Stimulated activated CD8-positive, alpha-beta memory T cell treated with anti-CD3 and anti-CD28 coated beads, Interleukin-4, amount 100 ng/mL, for 1 hour (primary cell): ENCODE measurements around the gene MAD1L1.

Experiments used
- DNase-seq, 2 donors: peaks; one replicate each; pipeline ENCODE4 v3.0.0-alpha.2; 2020; ENCODE audit warnings: low read depth in 2 of 2, low spot score in 1 of 2

The MAD1L1 gene

DNA sequence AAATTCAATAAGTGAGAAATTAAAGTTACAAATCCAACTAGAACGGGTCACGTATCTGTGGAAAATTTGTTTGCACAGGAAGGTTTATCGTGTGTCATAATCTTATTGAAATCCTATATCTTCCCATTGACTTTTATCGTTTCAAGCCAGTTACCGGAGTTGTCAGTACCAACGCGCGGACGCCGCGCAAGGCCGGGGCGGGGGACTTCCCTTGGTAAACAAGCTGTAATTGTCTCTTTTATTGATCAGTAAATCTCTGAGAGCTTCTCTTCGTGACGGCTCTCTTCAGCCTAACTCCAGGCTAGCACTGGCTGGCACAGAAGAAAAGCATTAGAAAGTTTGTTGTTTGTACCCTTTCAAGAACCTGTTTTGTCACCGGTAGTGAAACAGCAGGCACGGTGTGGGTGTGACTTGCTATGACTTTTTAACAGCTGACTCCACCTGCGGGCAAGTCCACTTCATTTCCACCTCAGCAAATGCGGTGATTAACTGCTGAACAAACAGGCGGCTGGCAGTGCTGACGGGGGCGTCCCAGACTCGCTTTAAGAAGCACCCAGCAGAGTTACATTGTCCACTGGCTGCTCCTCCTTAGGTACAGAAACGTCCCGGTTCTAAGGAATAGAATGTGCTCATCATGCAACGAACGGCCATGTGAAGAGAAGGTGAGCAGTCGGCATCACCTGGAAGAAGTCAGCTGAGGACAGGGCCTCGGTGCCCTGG is 215.8 kb downstream of the MAD1L1 start:
- DNase-seq, result no peak

DNA sequence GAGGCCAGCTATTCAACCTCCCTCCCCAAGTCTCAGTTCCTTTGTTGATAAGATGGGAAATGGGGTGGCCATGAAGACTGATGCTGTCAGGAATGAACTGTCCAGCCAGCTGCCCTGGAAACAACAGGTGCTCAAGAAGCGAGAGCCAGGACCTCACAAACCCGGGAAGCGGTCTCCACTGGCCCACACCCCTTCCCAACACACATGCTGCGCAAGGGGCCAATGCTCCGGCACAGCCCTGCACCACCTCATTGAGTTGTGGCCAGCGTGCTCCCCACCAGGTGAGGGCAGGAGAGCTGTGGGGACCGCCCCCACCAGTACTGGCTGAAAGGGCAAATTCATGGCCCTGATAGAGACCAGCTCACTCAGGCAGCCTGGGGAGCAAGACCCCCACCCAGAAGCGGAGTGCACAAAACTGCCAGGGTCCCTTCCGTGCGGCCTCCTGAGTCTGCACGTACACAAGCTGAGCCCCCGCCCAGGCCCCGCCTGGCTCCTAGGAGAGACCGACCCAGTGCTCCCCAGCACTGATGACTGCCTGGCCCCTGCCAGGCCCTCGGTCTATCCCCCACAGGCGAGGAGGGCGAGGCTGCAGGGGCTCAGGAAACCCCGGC is 216.6 kb downstream of the MAD1L1 start:
- DNase-seq, result no peak

DNA sequence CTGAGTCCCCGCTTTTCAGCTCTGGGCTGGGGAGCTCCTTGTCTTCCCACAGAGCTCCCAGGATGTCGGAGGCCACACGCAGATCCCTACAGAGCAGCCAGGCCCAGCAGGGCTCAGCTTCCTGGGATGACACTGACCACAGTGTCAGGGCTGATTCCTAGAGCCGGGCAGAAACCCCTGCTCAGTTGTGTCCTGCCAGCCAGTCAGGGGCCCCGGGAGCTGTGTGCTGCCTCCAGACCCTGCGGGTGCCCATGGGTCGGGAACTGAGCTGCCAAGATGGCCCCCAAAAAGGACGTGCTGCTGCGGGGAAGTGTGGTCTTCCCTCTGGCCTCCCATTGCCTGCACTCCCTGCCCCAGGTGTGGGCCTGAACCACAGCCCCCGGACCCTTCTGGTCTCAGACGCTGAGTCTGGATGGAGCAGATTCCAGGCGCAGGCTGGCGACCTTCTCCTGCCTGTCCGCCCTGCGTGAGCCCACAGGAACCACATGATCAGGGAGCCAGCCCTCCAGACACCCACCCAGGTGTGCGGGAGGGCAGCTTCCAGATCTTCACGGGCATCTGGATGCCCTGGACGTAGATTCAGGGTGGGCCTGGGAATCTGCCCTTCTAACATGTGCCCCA is 217.4 kb downstream of the MAD1L1 start:
- no peak for DNase-seq

DNA sequence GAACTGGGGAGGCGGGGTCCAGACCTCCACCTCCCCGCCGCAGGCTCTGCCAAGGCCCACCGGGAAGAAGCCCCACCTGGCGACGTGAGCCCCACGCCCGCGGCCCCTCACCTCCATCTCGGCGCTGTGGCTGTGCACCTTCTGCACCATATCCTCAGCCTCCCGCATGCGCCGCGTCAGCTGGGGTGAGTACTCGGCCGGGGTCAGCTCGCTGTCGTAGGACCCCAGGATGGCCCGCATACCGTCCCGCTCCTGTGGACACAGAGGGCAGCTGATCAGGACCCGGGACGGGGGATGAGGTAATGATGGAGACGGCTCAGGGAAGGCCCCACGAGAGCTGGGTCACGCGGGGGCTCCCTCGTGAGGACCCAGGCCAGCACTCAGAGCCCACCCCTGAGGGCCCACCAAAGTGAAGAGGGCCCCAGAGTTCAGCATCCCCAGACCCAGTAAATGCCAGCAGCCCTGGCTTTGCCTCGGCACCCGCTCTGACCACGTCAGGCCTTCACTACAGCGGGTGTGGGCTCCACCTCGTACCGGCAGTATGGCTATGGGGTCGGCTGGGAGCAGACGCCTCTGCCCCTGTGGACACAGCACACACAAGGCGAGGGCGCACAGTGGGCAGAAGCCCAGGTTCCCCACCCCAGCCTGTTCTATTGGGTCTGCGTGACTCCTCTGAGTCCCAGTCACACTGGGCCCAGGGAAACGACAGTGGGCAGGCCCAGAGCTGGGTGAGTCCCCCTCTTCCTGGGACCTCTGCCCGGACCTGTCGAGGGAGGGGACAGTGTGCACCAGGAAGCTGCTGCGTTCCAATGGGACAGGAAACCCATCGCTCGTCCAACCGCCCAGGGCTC is 218.1 kb downstream of the MAD1L1 start:
- DNase-seq, result no peak

DNA sequence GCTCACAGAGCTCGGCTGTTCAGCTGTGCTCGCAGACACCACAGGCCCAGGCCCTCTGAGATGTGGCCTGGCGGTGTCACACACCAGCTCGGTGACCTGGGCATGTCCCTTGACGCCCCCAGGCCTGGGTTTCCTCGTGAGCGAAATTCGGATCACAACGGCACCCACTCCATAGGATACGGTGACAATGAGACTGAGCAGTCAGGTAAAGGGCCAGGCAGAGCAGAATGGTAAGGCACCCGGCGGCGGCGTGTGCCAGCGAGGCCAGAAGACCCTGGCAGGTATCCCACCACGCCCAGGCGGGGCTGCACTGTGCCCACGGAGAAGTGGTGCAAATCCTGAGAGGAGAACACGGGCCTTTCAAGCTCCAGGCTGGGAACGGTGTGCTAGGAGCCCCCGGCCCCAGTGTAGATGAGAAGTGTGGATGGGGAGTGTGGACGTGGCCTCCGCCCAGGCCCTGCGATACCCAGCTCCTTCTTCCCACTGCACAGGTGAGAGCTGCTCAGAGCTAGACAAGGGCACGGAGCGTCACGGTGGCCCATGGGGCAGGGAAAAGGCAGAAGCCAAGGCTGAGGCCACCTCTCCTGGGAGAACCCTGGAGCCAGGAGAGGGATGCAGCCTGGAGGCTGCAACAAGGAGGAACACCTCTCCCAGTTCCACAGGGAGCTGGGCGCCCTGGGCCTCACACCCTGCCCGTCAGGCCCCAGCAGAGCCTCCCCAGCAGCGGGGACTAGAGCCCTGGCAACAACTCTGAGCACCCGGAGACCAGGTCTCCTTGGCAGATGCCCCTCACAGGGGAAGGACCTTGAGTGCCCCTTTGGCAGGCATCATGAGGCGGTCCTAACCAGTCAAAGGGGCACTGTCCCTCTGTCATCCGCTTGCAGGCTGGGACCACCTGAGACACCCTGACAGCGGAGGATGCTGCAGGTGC is 219.1 kb downstream of the MAD1L1 start:
- no peak for DNase-seq

DNA sequence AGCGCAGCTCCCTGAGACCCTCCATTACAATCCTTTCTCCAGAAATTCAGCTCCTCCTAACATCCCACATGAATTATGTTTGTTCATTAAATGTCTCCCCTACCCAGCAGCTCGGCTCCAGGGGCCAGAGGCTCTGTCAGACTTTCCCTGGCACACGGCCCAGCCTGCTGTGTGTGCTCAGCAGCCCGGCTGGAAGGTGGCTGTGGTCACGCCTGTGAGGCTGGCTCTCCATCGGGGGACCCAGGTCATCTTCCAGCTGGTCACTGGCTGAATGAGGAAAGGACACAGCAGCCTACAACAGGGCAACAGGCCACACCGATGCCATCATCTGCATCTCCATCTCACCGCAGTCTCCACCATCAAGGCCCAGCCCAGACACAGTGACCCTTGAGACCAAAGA is 219.8 kb downstream of the MAD1L1 start:
- no peak for DNase-seq

DNA sequence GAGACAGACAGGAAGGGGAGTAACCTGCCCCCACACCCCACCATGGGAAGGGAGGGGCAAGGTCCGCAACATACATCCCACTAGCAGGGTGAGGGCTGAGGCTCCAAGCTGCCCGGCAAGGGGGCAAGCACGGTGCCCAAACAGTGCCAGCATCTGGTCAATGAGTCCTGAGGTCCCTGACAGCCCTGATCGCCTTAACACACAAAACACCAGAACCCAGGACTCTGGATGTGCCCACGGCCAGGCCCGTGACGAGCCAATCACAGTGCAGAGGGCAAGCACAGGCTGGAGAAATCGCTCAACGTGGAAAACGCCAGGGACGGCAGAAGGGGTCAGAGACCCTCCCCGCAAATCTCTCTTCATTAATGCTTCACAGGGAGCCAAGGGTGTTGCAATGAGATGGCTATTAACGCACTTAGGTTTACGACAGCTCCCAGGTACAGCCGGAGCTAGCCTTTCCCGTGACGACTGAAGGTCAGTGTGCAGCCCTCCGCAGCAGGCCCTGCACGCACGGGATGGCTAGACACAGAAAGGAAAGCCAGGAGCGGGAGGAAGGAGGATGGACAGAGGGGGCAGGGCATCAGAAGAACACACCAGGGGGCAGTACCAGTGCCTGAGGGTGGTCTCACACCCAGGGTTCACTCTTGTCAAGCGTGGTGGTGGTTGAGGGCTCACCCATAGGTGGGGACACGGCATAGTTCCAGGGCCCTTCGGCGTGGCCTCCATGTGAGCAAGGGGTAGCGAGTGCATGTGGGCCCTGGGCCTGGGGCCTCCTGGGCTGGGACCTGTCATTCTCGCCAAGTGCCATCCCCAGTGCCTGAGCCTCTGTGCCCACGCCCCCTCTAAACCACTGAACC is 220.5 kb downstream of the MAD1L1 start:
- DNase-seq, result no peak

DNA sequence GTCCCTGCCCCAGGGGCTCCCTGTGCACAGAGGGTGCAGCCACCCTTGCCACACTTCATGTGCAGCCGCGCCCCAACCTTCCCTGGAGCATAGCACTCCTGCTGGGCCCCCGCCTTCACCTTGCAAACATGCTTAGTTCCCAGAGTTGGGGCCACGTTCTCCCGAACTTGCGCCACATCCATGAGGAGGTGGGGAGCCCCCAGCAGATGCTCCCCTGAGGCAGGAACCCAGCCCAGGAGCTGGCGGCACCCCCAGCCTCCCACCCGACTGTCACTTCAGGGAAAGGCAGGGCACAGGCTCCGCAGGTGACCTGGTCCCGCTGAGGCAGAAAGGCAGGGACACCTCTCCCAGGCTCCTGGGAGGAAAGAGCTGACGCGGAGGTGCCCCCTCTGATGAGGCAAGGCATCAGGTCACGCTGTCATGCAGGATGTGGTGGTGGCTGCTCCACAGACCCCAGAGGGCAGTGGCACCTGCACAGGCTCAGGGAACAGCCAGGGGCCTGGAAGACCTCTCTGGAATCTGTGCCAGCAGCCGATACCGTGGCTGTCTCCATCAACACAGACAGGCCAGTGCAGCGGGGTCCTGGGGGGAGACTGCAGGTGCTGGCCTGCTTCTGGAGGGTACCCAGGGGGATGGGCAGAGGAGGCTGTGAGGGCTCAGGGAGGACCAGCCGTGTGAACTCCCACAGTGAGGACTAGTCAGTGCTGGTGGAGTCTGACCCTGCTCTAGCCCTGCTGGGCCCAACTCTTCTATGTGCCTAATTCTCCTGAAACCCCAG is 221.3 kb downstream of the MAD1L1 start:
- DNase-seq, result no peak

DNA sequence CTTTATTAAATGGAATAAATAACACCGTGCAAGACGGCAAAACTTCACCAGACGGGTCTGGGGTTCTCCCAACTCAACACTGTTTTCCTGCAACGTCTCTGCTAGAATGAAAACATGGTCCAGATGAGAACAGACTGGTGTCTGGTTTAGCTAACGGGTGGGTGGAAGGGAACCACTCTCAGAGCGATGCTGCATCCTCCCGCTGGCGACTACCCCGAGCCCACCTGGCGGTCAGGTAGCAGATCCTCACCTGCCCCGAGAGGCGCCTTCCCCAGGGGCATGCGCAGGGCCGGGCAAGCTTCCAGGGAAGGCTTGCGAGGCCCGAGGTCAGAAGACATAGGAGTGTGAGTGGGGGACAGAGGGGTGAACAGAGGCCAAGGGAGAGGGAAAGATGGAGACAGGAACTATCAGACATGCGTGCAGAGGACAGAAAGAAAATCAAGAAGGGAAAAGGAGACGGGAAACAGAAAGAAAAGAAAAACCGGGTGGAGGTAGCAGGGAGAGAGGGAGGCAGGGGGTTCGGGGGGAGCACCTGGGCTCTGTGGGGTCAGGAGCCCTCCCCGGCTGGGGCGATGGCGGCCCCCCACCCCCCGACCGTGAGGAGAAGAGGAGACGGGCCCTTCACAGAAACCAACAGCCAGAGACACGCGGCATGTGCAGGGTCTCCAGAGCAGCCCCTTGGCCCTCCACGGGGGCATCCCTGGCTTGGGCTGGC is 222.0 kb downstream of the MAD1L1 start:
- no peak for DNase-seq

DNA sequence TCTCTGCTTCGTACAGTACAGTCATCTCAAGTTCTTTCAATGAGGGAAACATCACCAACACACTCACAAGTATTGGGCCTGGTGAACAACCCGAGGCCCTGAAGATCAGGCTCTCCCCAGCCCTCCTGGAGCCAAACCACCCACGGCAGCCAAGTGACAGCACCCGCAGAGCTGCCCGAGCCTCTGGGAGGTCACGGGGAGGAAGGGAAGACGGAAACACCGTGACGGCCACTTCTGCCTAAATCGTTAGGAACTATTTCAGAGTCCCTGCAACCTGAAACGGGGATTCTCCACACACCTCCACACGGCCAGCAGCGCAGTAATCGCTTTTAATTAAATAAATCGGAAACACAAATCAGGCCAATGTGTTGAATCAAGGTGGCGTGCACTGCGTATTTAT is 222.6 kb downstream of the MAD1L1 start:
- DNase-seq, result no peak

DNA sequence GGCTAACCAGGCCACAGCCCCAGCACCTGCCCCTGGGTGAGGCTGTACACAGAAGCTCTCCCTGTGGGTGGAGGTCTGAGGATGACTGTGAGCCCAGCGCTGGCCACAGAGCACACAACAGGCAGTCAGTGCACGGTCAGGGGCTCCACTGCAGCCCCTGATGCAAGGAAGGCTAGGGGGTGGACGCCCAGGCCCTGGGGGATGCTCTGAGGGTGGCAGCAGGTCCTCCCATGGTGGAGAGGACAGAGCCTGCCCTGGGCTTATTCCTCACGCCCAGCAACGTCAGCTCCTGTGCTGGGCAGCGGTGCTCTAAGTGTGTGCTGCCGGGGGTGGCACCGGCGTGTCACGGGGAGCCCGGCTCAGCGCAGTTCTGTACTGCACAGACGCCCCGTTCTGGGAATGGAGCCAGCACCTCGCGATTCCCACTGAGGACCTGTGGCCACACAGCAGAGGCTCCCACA is 223.2 kb downstream of the MAD1L1 start:
- no peak for DNase-seq

DNA sequence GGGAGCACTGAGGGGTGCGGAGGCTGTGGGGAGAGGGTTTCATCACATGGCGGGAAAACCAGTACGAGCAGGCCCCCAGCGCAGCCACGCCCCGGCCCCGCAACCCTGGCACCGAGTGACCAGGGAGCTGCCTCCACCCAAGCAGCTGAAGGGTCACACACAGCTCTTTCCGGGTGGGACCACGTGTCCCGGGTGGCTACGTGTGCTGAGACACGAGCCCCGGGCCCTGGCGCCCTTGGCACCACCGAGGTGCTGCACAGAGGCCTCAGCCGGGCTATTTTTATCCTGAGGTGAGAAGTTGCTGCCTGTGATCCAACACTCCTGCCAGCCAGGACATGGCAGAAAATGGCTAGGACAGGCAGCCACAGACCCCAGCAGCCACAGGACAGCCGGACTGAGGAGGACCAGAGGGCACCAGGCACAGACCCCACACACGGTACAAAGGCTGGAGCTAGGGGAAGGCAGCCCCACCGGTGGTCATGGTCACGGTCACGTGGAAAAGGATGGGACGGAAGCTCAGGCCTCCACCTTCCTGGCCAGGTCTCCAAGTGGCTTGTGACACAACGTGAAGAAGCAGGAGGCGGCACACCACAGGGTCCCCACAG is 223.7 kb downstream of the MAD1L1 start:
- DNase-seq, result no peak

DNA sequence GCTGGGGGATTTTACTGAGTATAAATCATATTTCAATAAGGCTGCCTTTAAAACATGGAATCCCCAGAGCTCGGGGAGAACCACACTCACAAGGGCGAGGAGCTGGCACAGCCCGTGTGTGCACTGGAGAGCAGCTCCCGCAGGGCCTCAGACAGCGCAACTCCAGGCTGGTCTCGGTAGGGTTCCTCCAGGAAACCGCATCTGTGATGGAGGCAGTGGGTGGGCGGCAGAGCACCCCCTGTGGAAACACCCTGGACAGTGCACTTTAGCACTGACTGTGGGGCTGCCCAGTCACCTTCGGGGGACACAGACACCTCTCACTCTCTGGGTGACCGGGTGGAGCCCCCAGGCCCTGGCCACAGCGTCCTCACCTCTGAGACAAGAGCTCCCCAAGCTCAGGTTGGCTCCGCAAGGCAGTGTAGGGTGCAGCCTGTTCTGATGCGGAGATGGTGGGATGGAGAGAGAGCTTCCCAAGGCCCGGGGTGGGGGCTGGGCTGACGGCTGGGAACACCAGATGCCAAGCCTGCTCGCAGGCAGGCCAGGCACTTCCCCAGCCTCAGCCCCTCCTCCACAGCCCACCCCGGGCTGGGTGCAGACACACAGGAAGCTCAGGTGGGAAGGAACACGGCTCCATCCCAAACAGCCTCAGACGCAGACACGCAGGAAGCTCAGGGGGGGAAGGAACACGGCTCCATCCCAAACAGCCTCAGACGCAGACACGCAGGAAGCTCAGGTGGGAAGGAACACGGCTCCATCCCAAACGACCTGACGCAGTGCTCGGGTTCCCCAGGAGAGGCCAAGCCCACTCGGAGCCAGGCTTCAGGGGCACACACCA is 224.4 kb downstream of the MAD1L1 start:
- no peak for DNase-seq

DNA sequence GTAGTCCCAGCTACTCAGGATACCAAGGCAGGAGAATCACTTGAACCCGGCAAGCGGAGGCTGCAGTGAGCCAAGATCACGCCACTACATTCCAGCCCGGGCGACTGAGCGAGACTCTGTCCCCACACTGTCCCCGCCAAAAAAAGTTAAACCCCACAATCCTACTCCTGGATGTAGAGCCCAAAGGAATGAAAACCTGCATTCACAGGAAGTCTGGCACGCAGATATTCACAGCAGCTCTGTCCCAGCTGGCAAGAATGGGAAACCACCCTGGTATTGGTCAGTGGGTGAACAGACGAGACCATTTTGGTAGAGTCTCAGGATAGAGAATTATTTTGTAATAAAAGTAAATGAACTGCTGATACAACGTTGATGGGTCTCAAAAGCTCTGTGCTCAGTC is 225.2 kb downstream of the MAD1L1 start:
- DNase-seq, result no peak

DNA sequence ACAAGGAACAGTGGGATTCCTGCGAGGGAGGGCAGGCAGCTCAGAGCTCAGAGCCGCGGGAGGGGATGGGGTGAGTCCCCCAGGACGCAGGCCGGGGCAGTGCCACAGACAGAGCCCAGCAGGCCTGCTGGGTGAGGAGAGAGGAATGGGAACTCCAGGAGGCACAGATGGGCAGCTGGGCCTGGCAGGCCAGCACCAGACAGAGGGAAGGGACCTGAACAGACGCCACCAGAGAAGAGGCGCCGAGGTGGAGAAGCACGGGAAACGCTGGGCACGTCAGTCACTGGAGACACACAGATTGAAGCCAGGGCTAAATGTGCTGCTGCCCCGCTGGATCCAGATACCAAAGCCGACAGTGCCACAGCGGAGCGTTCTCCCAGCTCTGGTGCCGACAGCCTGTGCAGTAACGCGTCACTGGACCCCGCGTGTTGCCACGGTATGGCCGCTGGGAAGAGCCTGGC is 225.8 kb downstream of the MAD1L1 start:
- no peak for DNase-seq

DNA sequence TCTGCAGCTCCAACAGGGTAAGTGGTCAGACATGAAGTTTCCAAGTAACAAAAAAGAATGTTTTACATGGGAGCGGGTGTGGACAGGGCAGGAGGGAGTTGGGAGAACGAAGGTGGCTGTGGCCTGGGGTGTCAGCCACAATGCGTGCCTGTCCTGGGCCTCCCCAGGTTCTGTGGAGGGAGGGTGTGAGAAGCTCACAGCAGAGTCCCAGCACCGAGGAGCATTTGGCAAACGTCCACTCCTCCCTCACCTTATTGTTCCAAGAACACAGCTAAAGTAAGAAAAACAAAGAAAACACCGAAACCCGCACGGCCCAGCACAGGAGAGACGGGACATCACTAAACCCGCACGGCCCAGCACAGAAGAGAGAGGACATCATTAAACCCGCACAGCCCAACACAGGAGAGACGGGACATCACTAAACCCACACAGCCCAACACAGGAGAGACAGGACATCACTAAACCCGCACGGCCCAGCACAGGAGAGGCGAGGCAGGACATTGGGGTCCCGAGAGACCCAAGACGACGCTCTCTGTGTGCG is 226.4 kb downstream of the MAD1L1 start:
- no peak for DNase-seq

DNA sequence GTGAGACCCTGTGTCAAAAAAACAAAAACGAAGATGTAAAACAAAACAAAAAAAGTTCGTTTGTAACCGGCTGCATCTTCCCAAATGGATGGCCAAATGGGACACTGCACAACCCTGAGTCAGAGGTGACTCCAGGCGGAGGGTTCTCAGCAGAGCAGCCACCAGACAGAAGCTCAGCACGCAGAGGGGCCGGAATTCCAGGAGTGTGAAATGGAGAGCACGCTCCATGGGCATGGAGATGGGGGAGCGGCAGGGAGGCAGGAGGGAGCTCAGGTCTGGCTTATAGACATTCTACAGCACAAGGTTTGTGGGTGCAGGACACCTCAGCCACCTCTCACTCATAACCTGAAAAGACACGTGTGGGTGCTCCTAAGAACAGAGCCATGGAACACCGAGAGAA is 227.0 kb downstream of the MAD1L1 start:
- DNase-seq, result no peak
